Gastrocnemius medialis (tissue), 4 donors: Measurements from ENCODE around the gene CD248.

ENCODE experiments used
- CTCF ChIP-seq, 5 experiments: fragments of 450-650 bp in 3 of 5; fragments of 200-600 bp in 2 of 5; sonication (generic) in 2 of 5; IDR thresholded peaks in 4 of 5; conservative IDR thresholded peaks in 1 of 5; 1 replicate in 4 of 5; 2 replicates in 1 of 5; pipeline ENCODE4 v1.5.1; 2016 to 2019; ENCODE audit warnings: antibody characterized with exemption in 5 of 5, mild to moderate bottlenecking in 3 of 5, moderate library complexity in 3 of 5
- POLR2A ChIP-seq, 2 donors: fragments of 450-650 bp; IDR thresholded peaks; one replicate each; pipeline ENCODE4 v1.6.1; 2017; ENCODE audit warnings: antibody characterized with exemption in 2 of 2, mild to moderate bottlenecking in 2 of 2, moderate library complexity in 2 of 2

GRCh38 chr11:66290330-66290621 is 26.6 kb downstream of the CD248 start:
- TF ChIP-seq CTCF (IDR thresholded peaks at IDR 0.05 in 4 of 5, conservative IDR thresholded peaks at IDR 0.05 in 1 of 5), result no peak
- no peak for TF ChIP-seq POLR2A (IDR thresholded peaks at IDR 0.05)
